Measurements from ENCODE around the gene RNF212B.

RNF212B gene

GRCh38 chr14:23285530-23286019 lies 47.8 kb downstream of the RNF212B start:
- no peaks in the 10 kb centered on the region for H3K27me3 ChIP-seq (ENCODE audit: control insufficient read depth, insufficient read depth, low read length)
- H3K9ac ChIP-seq (ENCODE audit: low read length) = peak overlapping the region; percentile 98
- peak overlapping the region; percentile 85 for H3K4me3 ChIP-seq (ENCODE audit: low read length)
- H3K36me3 ChIP-seq (ENCODE audit: control insufficient read depth, insufficient read depth, low read length) = no peaks in the 10 kb centered on the region
- H3K4me1 ChIP-seq (ENCODE audit: control insufficient read depth, insufficient read depth, low read length) = peaks cover 13% of the 10 kb centered on the region
- no peaks in the 10 kb centered on the region for H3K9me3 ChIP-seq (ENCODE audit: control insufficient read depth, low read length)

- H3K4me1 ChIP-seq (ENCODE audit: control insufficient read depth, insufficient read depth, low read length) = peaks cover 13% of the 10 kb centered on the region
- H3K9ac ChIP-seq (ENCODE audit: low read length) = peak within 1 kb of the TSS; percentile 98
- no peaks in the 10 kb centered on the region for H3K36me3 ChIP-seq (ENCODE audit: control insufficient read depth, insufficient read depth, low read length)
- peak within 1 kb of the TSS; percentile 85 for H3K4me3 ChIP-seq (ENCODE audit: low read length)
- H3K27me3 ChIP-seq (ENCODE audit: control insufficient read depth, insufficient read depth, low read length) = no peaks in the 10 kb centered on the region
- no peaks in the 10 kb centered on the region for H3K9me3 ChIP-seq (ENCODE audit: control insufficient read depth, low read length)
Observed at GRCh38 chr14:23286020-23286901, 48.5 kb downstream of the RNF212B start, which contains the start of gene HOMEZ. TSS of gene HOMEZ (minus strand) at chr14:23286132. CDS start at chr14:23285952, 180 bp downstream.

- H3K9me3 ChIP-seq (ENCODE audit: control insufficient read depth, low read length) = no peaks in the 10 kb centered on the region
- H3K4me3 ChIP-seq (ENCODE audit: low read length) = peak overlapping the region; percentile 58
- peak overlapping the region; percentile 98 for H3K9ac ChIP-seq (ENCODE audit: low read length)
- no peaks in the 10 kb centered on the region for H3K36me3 ChIP-seq (ENCODE audit: control insufficient read depth, insufficient read depth, low read length)
- H3K4me1 ChIP-seq (ENCODE audit: control insufficient read depth, insufficient read depth, low read length) = peaks cover 13% of the 10 kb centered on the region
- no peaks in the 10 kb centered on the region for H3K27me3 ChIP-seq (ENCODE audit: control insufficient read depth, insufficient read depth, low read length)
Observed at GRCh38 chr14:23286902-23287479, 49.3 kb downstream of the RNF212B start.

- Histone ChIP-seq H3K27me3 (ENCODE audit: control insufficient read depth, insufficient read depth, low read length) (no peaks in the 10 kb centered on the region), H3K4me3 (ENCODE audit: low read length) (no peak overlapping the region), H3K9ac (ENCODE audit: low read length) (no peak overlapping the region)
Observed at GRCh38 chr14:23294734-23295561, 57.2 kb downstream of the RNF212B start.

GRCh38 chr14:23296012-23296777 lies 58.5 kb downstream of the RNF212B start:
- H3K9me3 ChIP-seq (ENCODE audit: control insufficient read depth, low read length) = no peaks in the 10 kb centered on the region
- H3K4me3 ChIP-seq (ENCODE audit: low read length) = no peak overlapping the region
- no peak overlapping the region for H3K9ac ChIP-seq (ENCODE audit: low read length)
- H3K4me1 ChIP-seq (ENCODE audit: control insufficient read depth, insufficient read depth, low read length) = peaks cover 32% of the 10 kb centered on the region
- no peaks in the 10 kb centered on the region for H3K27me3 ChIP-seq (ENCODE audit: control insufficient read depth, insufficient read depth, low read length)
- no peaks in the 10 kb centered on the region for H3K36me3 ChIP-seq (ENCODE audit: control insufficient read depth, insufficient read depth, low read length)

More at GRCh38 chr14:23294734-23295561, 57.2 kb downstream of the RNF212B start:
- Histone ChIP-seq H3K4me1 (ENCODE audit: control insufficient read depth, insufficient read depth, low read length) (peaks cover 24% of the 10 kb centered on the region), H3K9me3 (ENCODE audit: control insufficient read depth, low read length) (no peaks in the 10 kb centered on the region), H3K36me3 (ENCODE audit: control insufficient read depth, insufficient read depth, low read length) (no peaks in the 10 kb centered on the region)

- Histone ChIP-seq H3K9me3 (ENCODE audit: control insufficient read depth, low read length) (no peaks in the 10 kb centered on the region), H3K9ac (ENCODE audit: low read length) (no peak overlapping the region), H3K4me3 (ENCODE audit: low read length) (no peak overlapping the region), H3K27me3 (ENCODE audit: control insufficient read depth, insufficient read depth, low read length) (no peaks in the 10 kb centered on the region), H3K36me3 (ENCODE audit: control insufficient read depth, insufficient read depth, low read length) (no peaks in the 10 kb centered on the region), H3K4me1 (ENCODE audit: control insufficient read depth, insufficient read depth, low read length) (peaks cover 32% of the 10 kb centered on the region)
Observed at GRCh38 chr14:23297096-23297495, 59.4 kb downstream of the RNF212B start.

GRCh38 chr14:23297611-23298277 lies 60.0 kb downstream of the RNF212B start:
- H3K36me3 ChIP-seq (ENCODE audit: control insufficient read depth, insufficient read depth, low read length) = no peaks in the 10 kb centered on the region
- no peak overlapping the region for H3K9ac ChIP-seq (ENCODE audit: low read length)
- H3K9me3 ChIP-seq (ENCODE audit: control insufficient read depth, low read length) = no peaks in the 10 kb centered on the region
- no peaks in the 10 kb centered on the region for H3K27me3 ChIP-seq (ENCODE audit: control insufficient read depth, insufficient read depth, low read length)
- H3K4me3 ChIP-seq (ENCODE audit: low read length) = no peak overlapping the region
- peaks cover 32% of the 10 kb centered on the region for H3K4me1 ChIP-seq (ENCODE audit: control insufficient read depth, insufficient read depth, low read length)

GRCh38 chr14:23299211-23299957 lies 61.6 kb downstream of the RNF212B start:
- Histone ChIP-seq H3K27me3 (ENCODE audit: control insufficient read depth, insufficient read depth, low read length) (no peaks in the 10 kb centered on the region), H3K4me1 (ENCODE audit: control insufficient read depth, insufficient read depth, low read length) (peaks cover 32% of the 10 kb centered on the region), H3K4me3 (ENCODE audit: low read length) (no peak overlapping the region), H3K9ac (ENCODE audit: low read length) (no peak overlapping the region), H3K9me3 (ENCODE audit: control insufficient read depth, low read length) (no peaks in the 10 kb centered on the region), H3K36me3 (ENCODE audit: control insufficient read depth, insufficient read depth, low read length) (no peaks in the 10 kb centered on the region)

- no peaks in the 10 kb centered on the region for H3K9me3 ChIP-seq (ENCODE audit: control insufficient read depth, low read length)
- H3K9ac ChIP-seq (ENCODE audit: low read length) = peak overlapping the region; percentile 88
- H3K4me3 ChIP-seq (ENCODE audit: low read length) = peak overlapping the region; percentile 61
- no peaks in the 10 kb centered on the region for H3K36me3 ChIP-seq (ENCODE audit: control insufficient read depth, insufficient read depth, low read length)
- no peaks in the 10 kb centered on the region for H3K27me3 ChIP-seq (ENCODE audit: control insufficient read depth, insufficient read depth, low read length)
- peaks cover 26% of the 10 kb centered on the region for H3K4me1 ChIP-seq (ENCODE audit: control insufficient read depth, insufficient read depth, low read length)
Observed at GRCh38 chr14:23299986-23300686, 62.4 kb downstream of the RNF212B start.

- Histone ChIP-seq H3K9me3 (ENCODE audit: control insufficient read depth, low read length) (no peaks in the 10 kb centered on the region), H3K4me1 (ENCODE audit: control insufficient read depth, insufficient read depth, low read length) (peaks cover 23% of the 10 kb centered on the region), H3K4me3 (ENCODE audit: low read length) (peak overlapping the region; percentile 61), H3K27me3 (ENCODE audit: control insufficient read depth, insufficient read depth, low read length) (no peaks in the 10 kb centered on the region), H3K36me3 (ENCODE audit: control insufficient read depth, insufficient read depth, low read length) (no peaks in the 10 kb centered on the region), H3K9ac (ENCODE audit: low read length) (peak overlapping the region; percentile 88)
Observed at GRCh38 chr14:23300687-23301223, 63.0 kb downstream of the RNF212B start.

Data from mucosa of stomach (tissue), 1 donor.